Nephron (organoid): Measurements from ENCODE around the gene PSMG3.

Experiments used
- H3K27ac Mint-ChIP-seq, 3 experiments: 2 replicates each; pipeline ENCODE4 v1.8.0; 2020; ENCODE audit warnings: mixed read lengths in 3 of 3, mild to moderate bottlenecking in 2 of 3, moderate library complexity in 1 of 3
- H3K27me3 Mint-ChIP-seq: 2 replicates; pipeline ENCODE4 v1.8.0; 2021; ENCODE audit warnings: low read depth, mild to moderate bottlenecking, moderate library complexity, mixed read lengths
- H3K36me3 Mint-ChIP-seq: 2 replicates; pipeline ENCODE4 v1.8.0; 2020; ENCODE audit warnings: low read depth, mixed read lengths
- H3K4me1 Mint-ChIP-seq: 2 replicates; pipeline ENCODE4 v1.8.0; 2020; ENCODE audit warnings: mixed read lengths
- H3K4me3 Mint-ChIP-seq, 3 experiments: 2 replicates each; pipeline ENCODE4 v1.8.0; 2020; ENCODE audit warnings: mild to moderate bottlenecking in 3 of 3, mixed read lengths in 3 of 3, moderate library complexity in 2 of 3
- H3K9me3 Mint-ChIP-seq: 2 replicates; pipeline ENCODE4 v1.8.0; 2020; ENCODE audit warnings: mixed read lengths
- CTCF ChIP-seq, 3 experiments: fragments of 200-600 bp; sonication (generic); IDR thresholded peaks; one replicate each; pipeline ENCODE4 v1.5.0; 2021; ENCODE audit warnings: antibody characterized with exemption in 3 of 3; ENCODE audit not compliant: unreplicated experiment in 3 of 3

The PSMG3 gene

DNA sequence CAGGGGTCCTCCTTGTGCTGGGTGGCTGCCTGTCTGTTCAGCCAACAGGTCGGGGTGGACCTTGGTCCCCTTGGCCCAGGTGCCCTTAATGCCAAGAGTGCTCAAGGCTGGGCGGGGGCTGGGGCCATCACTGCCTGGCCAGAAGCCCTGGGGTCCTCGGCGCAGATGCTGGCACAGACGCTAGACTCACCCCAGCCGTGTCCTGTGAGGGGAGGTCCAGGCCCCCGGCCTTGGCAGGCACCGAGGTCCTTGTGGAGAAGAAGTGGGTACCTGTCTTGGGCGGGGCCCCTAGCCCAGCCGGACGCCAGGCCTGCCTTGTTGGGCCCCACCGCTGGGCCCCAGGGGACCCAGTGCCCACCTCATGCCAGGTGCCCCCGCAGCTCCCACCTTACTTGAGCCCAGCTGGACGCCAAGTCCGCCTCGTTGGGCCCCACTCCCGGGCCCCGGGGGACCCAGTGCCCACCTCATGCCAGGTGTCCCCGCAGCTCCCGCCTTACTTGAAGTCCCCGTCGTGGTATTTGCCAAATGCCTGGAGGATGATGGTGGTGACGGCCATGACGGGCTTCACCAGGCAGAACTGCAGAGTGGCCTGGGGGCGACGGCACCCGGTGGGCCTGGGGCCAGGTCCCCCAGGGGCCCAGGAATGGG is 20.4 kb downstream of the PSMG3 start:
- no peak overlapping the region for H3K4me3 Mint-ChIP-seq
- H3K36me3 Mint-ChIP-seq: no peaks in the 10 kb centered on the region
- no peak overlapping the region for H3K27ac Mint-ChIP-seq
- H3K9me3 Mint-ChIP-seq: no peaks in the 10 kb centered on the region
- H3K27me3 Mint-ChIP-seq: peaks cover 10% of the 10 kb centered on the region
- no peaks in the 10 kb centered on the region for H3K4me1 Mint-ChIP-seq
- no peak for TF ChIP-seq CTCF (IDR thresholded peaks at IDR 0.05; ENCODE audit: unreplicated experiment in 3 of 3)

GRCh38 chr7:1548944-1549343 is 20.9 kb downstream of the PSMG3 start:
- Mint-ChIP-seq H3K4me1 (no peaks in the 10 kb centered on the region), H3K27ac (no peak overlapping the region), H3K9me3 (no peaks in the 10 kb centered on the region), H3K4me3 (no peak overlapping the region), H3K27me3 (peaks cover 6% of the 10 kb centered on the region), H3K36me3 (no peaks in the 10 kb centered on the region)
- no peak for TF ChIP-seq CTCF (IDR thresholded peaks at IDR 0.05; ENCODE audit: unreplicated experiment in 3 of 3)

DNA sequence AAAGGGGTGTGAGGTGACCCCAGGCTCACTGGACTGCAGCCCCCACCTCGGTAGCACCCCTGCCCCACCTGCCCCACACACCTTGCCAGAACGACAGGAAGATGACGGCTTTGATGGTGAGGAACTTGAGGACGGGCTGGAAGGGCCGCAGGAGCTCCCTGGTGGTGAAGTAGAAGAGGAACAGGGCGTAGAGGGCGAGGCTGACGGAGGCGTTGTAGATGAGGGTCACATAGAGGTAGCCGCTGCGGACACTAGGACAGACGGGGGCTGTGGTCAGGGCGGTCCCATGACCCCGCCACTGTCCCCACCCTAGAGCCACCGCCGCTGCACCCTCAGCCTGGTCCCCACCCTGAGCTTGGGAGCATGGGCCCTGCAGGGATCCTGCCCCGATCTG is 21.4 kb downstream of the PSMG3 start:
- H3K4me3 Mint-ChIP-seq: no peak overlapping the region

DNA sequence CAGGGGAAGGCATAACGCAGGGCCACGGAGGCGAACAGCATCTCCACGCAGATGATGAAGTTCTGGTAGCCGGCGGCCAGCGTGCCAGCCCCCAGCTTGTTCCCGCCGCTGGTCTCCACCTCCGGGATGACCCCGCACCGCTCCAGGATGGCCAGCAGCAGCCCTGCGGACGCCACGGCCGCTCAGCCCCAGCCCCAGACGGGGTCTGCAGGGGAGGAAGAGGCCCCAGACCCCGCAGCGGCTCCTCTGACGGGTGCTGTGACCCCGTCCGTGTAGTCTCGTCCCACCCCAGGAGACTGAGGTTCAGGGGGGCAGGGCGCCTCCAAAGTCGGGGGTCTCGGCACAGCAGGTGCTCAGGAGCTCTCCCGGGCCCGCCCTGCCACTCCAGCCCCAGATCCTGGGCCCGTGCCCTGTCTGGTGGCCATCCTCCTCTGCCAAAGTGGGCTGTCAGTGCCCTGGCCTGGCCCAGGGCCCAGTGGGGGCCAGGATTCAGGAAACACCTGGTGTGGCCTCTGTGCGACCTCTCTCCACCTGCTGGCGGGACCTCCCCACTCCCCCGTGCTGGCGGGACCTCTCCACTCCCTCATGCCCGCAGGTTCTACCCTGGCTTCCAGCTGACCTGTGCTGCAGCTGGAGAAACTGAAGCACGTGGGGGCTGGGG is 21.9 kb downstream of the PSMG3 start:
- Mint-ChIP-seq H3K4me3 (no peak overlapping the region), H3K36me3 (no peaks in the 10 kb centered on the region), H3K27ac (no peak overlapping the region), H3K4me1 (peaks cover 2% of the 10 kb centered on the region), H3K27me3 (peaks cover 4% of the 10 kb centered on the region), H3K9me3 (no peaks in the 10 kb centered on the region)
- no peak for TF ChIP-seq CTCF (IDR thresholded peaks at IDR 0.05; ENCODE audit: unreplicated experiment in 3 of 3)

More for the DNA sequence above, 21.4 kb downstream of the PSMG3 start:
- Mint-ChIP-seq H3K9me3 (no peaks in the 10 kb centered on the region), H3K27me3 (peaks cover 4% of the 10 kb centered on the region), H3K36me3 (no peaks in the 10 kb centered on the region), H3K27ac (no peak overlapping the region), H3K4me1 (no peaks in the 10 kb centered on the region)
- TF ChIP-seq CTCF (IDR thresholded peaks at IDR 0.05; ENCODE audit: unreplicated experiment in 3 of 3): no peak

- Mint-ChIP-seq H3K9me3 (no peaks in the 10 kb centered on the region), H3K4me3 (no peak overlapping the region), H3K36me3 (no peaks in the 10 kb centered on the region), H3K27ac (no peak overlapping the region), H3K4me1 (peaks cover 9% of the 10 kb centered on the region), H3K27me3 (peaks cover 4% of the 10 kb centered on the region)
- no peak for TF ChIP-seq CTCF (IDR thresholded peaks at IDR 0.05; ENCODE audit: unreplicated experiment in 3 of 3)
These were observed 22.7 kb downstream of the PSMG3 start for GRCh38 chr7:1546909-1547776.
